Nephron progenitor cell (in vitro differentiated cells): ENCODE data around the gene CNTN5.

Source experiments
- DNase-seq: peaks from one replicate; pipeline ENCODE4 v3.0.0; 2021
- H3K27ac Mint-ChIP-seq: 2 replicates; pipeline ENCODE4 v1.8.0; 2021; ENCODE audit warnings: mild to moderate bottlenecking, moderate library complexity, mixed read lengths
- H3K27me3 Mint-ChIP-seq: 2 replicates; pipeline ENCODE4 v1.8.0; 2021; ENCODE audit warnings: mild to moderate bottlenecking, low read depth, mixed read lengths; ENCODE audit not compliant: poor library complexity
- H3K36me3 Mint-ChIP-seq: 2 replicates; pipeline ENCODE4 v1.8.0; 2021; ENCODE audit warnings: low read depth, mixed read lengths
- H3K4me1 Mint-ChIP-seq: 2 replicates; pipeline ENCODE4 v1.8.0; 2021; ENCODE audit warnings: mixed read lengths
- H3K4me3 Mint-ChIP-seq: 2 replicates; pipeline ENCODE4 v1.8.0; 2021; ENCODE audit warnings: mild to moderate bottlenecking, moderate library complexity, mixed read lengths
- H3K9me3 Mint-ChIP-seq: 2 replicates; pipeline ENCODE4 v1.8.0; 2021; ENCODE audit warnings: mild to moderate bottlenecking, moderate library complexity, mixed read lengths
- CTCF ChIP-seq: fragments of 200-600 bp; sonication (generic); IDR thresholded peaks from 2 replicates; pipeline ENCODE4 v1.5.0; 2021; ENCODE audit warnings: antibody characterized with exemption

The CNTN5 gene

GRCh38 chr11:99593197-99593596 lies 572.4 kb downstream of the CNTN5 start:
- Mint-ChIP-seq H3K4me3 (no peak overlapping the region), H3K9me3 (no peaks in the 10 kb centered on the region), H3K27ac (no peak overlapping the region), H3K4me1 (no peaks in the 10 kb centered on the region), H3K27me3 (no peaks in the 10 kb centered on the region), H3K36me3 (no peaks in the 10 kb centered on the region)
- no peak for DNase-seq
- TF ChIP-seq CTCF, result no peak

GRCh38 chr11:99601179-99601578 lies 580.4 kb downstream of the CNTN5 start:
- TF ChIP-seq CTCF, result no peak
- H3K36me3 Mint-ChIP-seq, result no peaks in the 10 kb centered on the region
- H3K9me3 Mint-ChIP-seq, result peaks cover 6% of the 10 kb centered on the region
- DNase-seq, result no peak
- H3K27ac Mint-ChIP-seq, result no peak overlapping the region
- no peaks in the 10 kb centered on the region for H3K4me1 Mint-ChIP-seq
- no peaks in the 10 kb centered on the region for H3K27me3 Mint-ChIP-seq
- no peak overlapping the region for H3K4me3 Mint-ChIP-seq

- no peaks in the 10 kb centered on the region for H3K27me3 Mint-ChIP-seq
- H3K4me3 Mint-ChIP-seq, result no peak overlapping the region
- H3K36me3 Mint-ChIP-seq, result no peaks in the 10 kb centered on the region
- DNase-seq, result no peak
- no peaks in the 10 kb centered on the region for H3K9me3 Mint-ChIP-seq
- no peak for TF ChIP-seq CTCF
- H3K27ac Mint-ChIP-seq, result no peak overlapping the region
- H3K4me1 Mint-ChIP-seq, result no peaks in the 10 kb centered on the region
Measured at GRCh38 chr11:99614352-99614751, 593.6 kb downstream of the CNTN5 start.

- Mint-ChIP-seq H3K4me1 (peaks cover 6% of the 10 kb centered on the region), H3K9me3 (no peaks in the 10 kb centered on the region), H3K4me3 (no peak overlapping the region), H3K27me3 (peaks cover 3% of the 10 kb centered on the region), H3K36me3 (no peaks in the 10 kb centered on the region), H3K27ac (no peak overlapping the region)
- no peak for DNase-seq
- TF ChIP-seq CTCF, result no peak
Measured at GRCh38 chr11:99630629-99631028, 609.9 kb downstream of the CNTN5 start.

- H3K9me3 Mint-ChIP-seq, result no peaks in the 10 kb centered on the region
- H3K4me3 Mint-ChIP-seq, result no peak overlapping the region
- H3K36me3 Mint-ChIP-seq, result no peaks in the 10 kb centered on the region
- peaks cover 6% of the 10 kb centered on the region for H3K4me1 Mint-ChIP-seq
- no peak for TF ChIP-seq CTCF
- no peaks in the 10 kb centered on the region for H3K27me3 Mint-ChIP-seq
- no peak for DNase-seq
- H3K27ac Mint-ChIP-seq, result no peak overlapping the region
Measured at GRCh38 chr11:99631618-99632017, 610.9 kb downstream of the CNTN5 start.

- no peak for DNase-seq
- Mint-ChIP-seq H3K4me1 (peaks cover 6% of the 10 kb centered on the region), H3K4me3 (no peak overlapping the region), H3K27ac (no peak overlapping the region), H3K36me3 (no peaks in the 10 kb centered on the region), H3K9me3 (no peaks in the 10 kb centered on the region), H3K27me3 (no peaks in the 10 kb centered on the region)
- no peak for TF ChIP-seq CTCF
Measured at GRCh38 chr11:99632969-99633368, 612.2 kb downstream of the CNTN5 start.
